Panc1 (cell line): ENCODE measurements around the gene DQX1.

Experiments
- CTCF ChIP-seq: fragments of 450-650 bp; IDR thresholded peaks from 2 replicates; pipeline ENCODE4 v1.5.1; 2017; ENCODE audit warnings: mild to moderate bottlenecking
- POLR2AphosphoS5 ChIP-seq: IDR thresholded peaks from 2 replicates; pipeline ENCODE4 v1.6.1; 2012; ENCODE audit warnings: mild to moderate bottlenecking, low read depth, low read length, moderate library complexity

GRCh38 chr2:74515271-74515980 is 10.6 kb downstream of the DQX1 start:
- TF ChIP-seq CTCF (no peak), POLR2AphosphoS5 (no peak)
